DND-41 (cell line): ENCODE results near the gene CMSS1.

Source experiments
- ATAC-seq: fragments of 200-7000 bp; cut with Tn5 transposase; 3 replicates; pipeline ENCODE4 v1.9.1; 2021; ENCODE audit warnings: low read depth; ENCODE audit not compliant: insufficient read depth
- DNase-seq: peaks from one replicate; pipeline ENCODE4 v3.0.0-alpha.2; 2020
- H2AFZ ChIP-seq: 2 replicates; pipeline ENCODE4 v1.6.0; 2012; ENCODE audit warnings: low read depth, low read length
- H3K27ac ChIP-seq: 2 replicates; pipeline ENCODE4 v1.5.1; 2012; ENCODE audit warnings: low read length, inconsistent platforms
- H3K27me3 ChIP-seq: fragments of 200-600 bp; sonication (generic); 2 replicates; pipeline ENCODE4 v1.6.0; 2012; ENCODE audit warnings: low read length, mild to moderate bottlenecking, inconsistent platforms; ENCODE audit not compliant: insufficient read depth, poor library complexity
- H3K36me3 ChIP-seq: 2 replicates; pipeline ENCODE4 v1.5.1; 2012; ENCODE audit warnings: low read length, inconsistent platforms; ENCODE audit not compliant: insufficient read depth
- H3K4me1 ChIP-seq: 2 replicates; pipeline ENCODE4 v1.5.1; 2012; ENCODE audit warnings: mild to moderate bottlenecking, low read length; ENCODE audit not compliant: insufficient read depth
- H3K4me2 ChIP-seq: 2 replicates; pipeline ENCODE4 v1.6.0; 2012; ENCODE audit warnings: mild to moderate bottlenecking, moderate library complexity, low read length, inconsistent platforms; ENCODE audit not compliant: insufficient read depth
- H3K4me3 ChIP-seq, 2 experiments: fragments of 200-600 bp in 1 of 2; shearing (Covaris generic) in 1 of 2; 2 replicates each; pipeline ENCODE4 v1.5.1; 2012 to 2016; ENCODE audit warnings: inconsistent platforms in 2 of 2, low read length in 2 of 2, mild to moderate bottlenecking in 2 of 2, low read depth in 1 of 2, moderate library complexity in 1 of 2
- H3K79me2 ChIP-seq: 2 replicates; pipeline ENCODE4 v1.6.0; 2012; ENCODE audit warnings: low read length, inconsistent platforms; ENCODE audit not compliant: insufficient read depth
- H3K9ac ChIP-seq: 2 replicates; pipeline ENCODE4 v1.6.0; 2012; ENCODE audit warnings: low read depth, mild to moderate bottlenecking, inconsistent platforms, low read length, moderate library complexity
- H3K9me3 ChIP-seq: 2 replicates; pipeline ENCODE4 v1.5.1; 2012; ENCODE audit warnings: low read length, moderate library complexity, mild to moderate bottlenecking, inconsistent platforms; ENCODE audit not compliant: insufficient read depth, severe bottlenecking
- H4K20me1 ChIP-seq: 2 replicates; pipeline ENCODE4 v1.6.0; 2012; ENCODE audit warnings: low read length; ENCODE audit not compliant: insufficient read depth
- CTCF ChIP-seq: IDR thresholded peaks from 2 replicates; pipeline ENCODE4 v1.5.1; 2012; ENCODE audit warnings: borderline replicate concordance, low read length, moderate library complexity, mild to moderate bottlenecking; ENCODE audit not compliant: poor library complexity, severe bottlenecking; ENCODE audit errors: extremely low read depth
- EZH2 ChIP-seq: IDR thresholded peaks from 3 replicates; pipeline ENCODE4 v1.6.1; 2012; ENCODE audit warnings: borderline replicate concordance, low read depth, mild to moderate bottlenecking, moderate library complexity, low read length, inconsistent platforms; ENCODE audit not compliant: severe bottlenecking

CMSS1 gene

GRCh38 chr3:100104817-100105413 is 287.3 kb downstream of the CMSS1 start:
- H3K9me3 ChIP-seq = no peaks in the 10 kb centered on the region
- ATAC-seq (no peak), DNase-seq (no peak)
- 0 out of 2 replicates have a peak overlapping the region, but pooled peaks have one; percentile 31 for H2AFZ ChIP-seq
- H3K79me2 ChIP-seq = no peaks in the 10 kb centered on the region
- H4K20me1 ChIP-seq = no peaks in the 10 kb centered on the region
- peak overlapping the region; percentile 53; the same call in 1 of the 2 replicates for H3K27ac ChIP-seq
- H3K4me1 ChIP-seq = peaks cover 24% of the 10 kb centered on the region
- no peak overlapping the region for H3K4me2 ChIP-seq
- H3K36me3 ChIP-seq = no peaks in the 10 kb centered on the region
- no peaks in the 10 kb centered on the region for H3K27me3 ChIP-seq
- TF ChIP-seq CTCF (no peak), EZH2 (no peak)
- no peak overlapping the region for H3K4me3 ChIP-seq
- H3K9ac ChIP-seq = no peak overlapping the region

DNA sequence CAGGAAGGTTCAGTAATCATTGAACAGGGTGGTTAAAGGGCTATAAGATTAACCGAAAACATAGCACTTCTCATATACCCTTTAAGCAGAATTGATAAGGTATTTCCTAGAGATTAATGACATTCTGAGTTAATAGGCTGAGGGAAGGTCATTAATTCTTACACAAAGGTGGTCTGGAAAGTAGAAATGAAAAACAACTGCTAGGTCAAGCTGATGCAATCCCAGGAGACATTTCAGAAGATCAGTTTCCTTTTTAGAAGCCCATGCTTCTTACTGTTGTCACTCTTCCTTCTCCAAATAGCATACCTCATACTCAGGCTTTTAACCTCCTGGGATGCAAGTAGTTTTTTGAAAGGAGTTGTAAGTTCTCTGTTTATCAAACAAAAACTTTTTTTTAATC is 287.8 kb downstream of the CMSS1 start:
- Histone ChIP-seq H4K20me1 (no peaks in the 10 kb centered on the region), H3K4me2 (no peak overlapping the region), H3K4me1 (peaks cover 24% of the 10 kb centered on the region), H3K27ac (peak overlapping the region; percentile 53; the same call in 1 of the 2 replicates), H3K4me3 (no peak overlapping the region), H2AFZ (peak overlapping the region; percentile 31; the same call in 1 of the 2 replicates), H3K36me3 (no peaks in the 10 kb centered on the region), H3K27me3 (no peaks in the 10 kb centered on the region), H3K9me3 (no peaks in the 10 kb centered on the region), H3K9ac (no peak overlapping the region), H3K79me2 (no peaks in the 10 kb centered on the region)
- ATAC-seq (peak; percentile 75), DNase-seq (no peak)
- no peak for TF ChIP-seq CTCF
- TF ChIP-seq EZH2 = no peak

DNA sequence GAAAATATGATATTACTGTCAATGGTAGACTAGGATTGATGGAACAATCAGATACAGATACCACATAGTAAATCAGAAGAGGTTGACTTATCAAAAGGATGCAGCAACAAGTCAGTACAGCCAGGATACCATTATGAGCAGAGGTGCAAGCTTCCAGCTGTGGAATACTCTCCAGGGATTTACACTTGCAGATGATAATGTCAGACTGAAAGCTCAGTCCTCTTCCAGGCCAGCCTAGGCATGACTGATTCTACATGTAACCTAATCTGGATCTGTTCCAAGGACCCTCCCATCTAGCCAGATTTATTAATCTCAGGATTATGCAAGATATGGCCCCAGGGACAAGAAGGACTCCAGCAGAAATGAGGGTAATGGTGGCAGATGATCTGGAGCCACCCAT is 288.4 kb downstream of the CMSS1 start:
- peaks cover 24% of the 10 kb centered on the region for H3K4me1 ChIP-seq

More for the DNA sequence above, 288.4 kb downstream of the CMSS1 start:
- Histone ChIP-seq H3K79me2 (no peaks in the 10 kb centered on the region), H2AFZ (no peak overlapping the region), H3K36me3 (no peaks in the 10 kb centered on the region), H3K9ac (no peak overlapping the region), H3K9me3 (no peaks in the 10 kb centered on the region), H3K27me3 (no peaks in the 10 kb centered on the region), H3K27ac (peak overlapping the region; percentile 53; the same call in 1 of the 2 replicates), H3K4me2 (no peak overlapping the region), H4K20me1 (no peaks in the 10 kb centered on the region), H3K4me3 (no peak overlapping the region)
- ATAC-seq (peak; percentile 15; the same call in 2 of the 3 replicates), DNase-seq (no peak)
- TF ChIP-seq CTCF = no peak
- TF ChIP-seq EZH2 = no peak
